ENCODE measurements around the gene HYAL2.

HYAL2 gene

GRCh38 chr3:50320853-50321335 lies 1.7 kb downstream of the HYAL2 start:
- in situ Hi-C loops (cut with MboI; ENCODE audit: low pct_unique_long_range_greater_than_20kb, low sequenced_read_pairs, unreplicated experiment) = no loop called here
- TF ChIP-seq CTCF (IDR thresholded peaks at IDR 0.05; ENCODE audit: extremely low read depth, insufficient read depth, missing control alignments) = no peak
- DNase-seq (ENCODE audit: low spot score) = peak; percentile 88

- in situ Hi-C loops (cut with MboI; ENCODE audit: low pct_unique_long_range_greater_than_20kb, low sequenced_read_pairs, unreplicated experiment) = no loop called here
- TF ChIP-seq CTCF (IDR thresholded peaks at IDR 0.05; ENCODE audit: extremely low read depth, insufficient read depth, missing control alignments) = no peak
- no peak for DNase-seq (ENCODE audit: low spot score)
These were observed 2.5 kb downstream of the HYAL2 start for GRCh38 chr3:50319894-50320625.

- no peak for TF ChIP-seq CTCF (IDR thresholded peaks at IDR 0.05; ENCODE audit: extremely low read depth, insufficient read depth, missing control alignments)
- DNase-seq (ENCODE audit: low spot score) = no peak
- in situ Hi-C loops (cut with MboI; ENCODE audit: low pct_unique_long_range_greater_than_20kb, low sequenced_read_pairs, unreplicated experiment) = no loop called here
These were observed 3.2 kb downstream of the HYAL2 start for GRCh38 chr3:50319181-50319893.

GRCh38 chr3:50318615-50319014 lies 3.9 kb downstream of the HYAL2 start:
- no peak for TF ChIP-seq CTCF (IDR thresholded peaks at IDR 0.05; ENCODE audit: extremely low read depth, insufficient read depth, missing control alignments)
- in situ Hi-C loops (cut with MboI; ENCODE audit: low pct_unique_long_range_greater_than_20kb, low sequenced_read_pairs, unreplicated experiment) = no loop called here

GRCh38 chr3:50318163-50318562 lies 4.4 kb downstream of the HYAL2 start:
- DNase-seq (ENCODE audit: low spot score) = no peak
- TF ChIP-seq CTCF (IDR thresholded peaks at IDR 0.05; ENCODE audit: extremely low read depth, insufficient read depth, missing control alignments) = no peak
- in situ Hi-C loops (cut with MboI; ENCODE audit: low pct_unique_long_range_greater_than_20kb, low sequenced_read_pairs, unreplicated experiment) = no loop called here

More at GRCh38 chr3:50318615-50319014, 3.9 kb downstream of the HYAL2 start:
- no peak for DNase-seq (ENCODE audit: low spot score)

- no peak for DNase-seq (ENCODE audit: low spot score)
- in situ Hi-C loops (cut with MboI; ENCODE audit: low pct_unique_long_range_greater_than_20kb, low sequenced_read_pairs, unreplicated experiment) = no loop called here
- no peak for TF ChIP-seq CTCF (IDR thresholded peaks at IDR 0.05; ENCODE audit: extremely low read depth, insufficient read depth, missing control alignments)
These were observed 5.2 kb downstream of the HYAL2 start for GRCh38 chr3:50317300-50317699.

Data from GM13977 (cell line).